ENCODE measurements around the gene FARP1. TPM values are rescaled to one million over a fixed set of nuclear protein-coding genes. Genes with fewer than 3 reads are reported as not detected.

FARP1 gene
- total and polyA plus RNA-seq, 2 of the 13 experiments (the other 11 are each of a cell fraction or from before 2014, with no cell fraction given) = 70.6 to 126 TPM

- TF ChIP-seq ZNF407 (CRISPR knock-in tag; IDR thresholded peaks at IDR 0.05; ENCODE audit: not compliant biosample characterization) (no peak), TFAP4 (IDR thresholded peaks at IDR 0.05; ENCODE audit: borderline replicate concordance, low read depth) (peak; percentile 44; the same call in 1 of the 2 replicates), ZNF777 (CRISPR knock-in tag; IDR thresholded peaks at IDR 0.05) (no peak), SRF (IDR thresholded peaks at IDR 0.05; ENCODE audit: low read depth, low read length) (no peak), ZNF746 (CRISPR knock-in tag; IDR thresholded peaks at IDR 0.05) (no peak), RBM22 (optimal IDR thresholded peaks at IDR 0.05; ENCODE audit: low read length) (no peak), RBFOX2 (IDR thresholded peaks at IDR 0.05; ENCODE audit: low read depth, low read length) (no peak), MIXL1 (CRISPR knock-in tag; IDR thresholded peaks at IDR 0.05) (no peak), RCOR2 (CRISPR knock-in tag; IDR thresholded peaks at IDR 0.05) (peak; percentile 55; the same call in 1 of the 2 replicates), ATF7-NPFF (CRISPR knock-in tag; IDR thresholded peaks at IDR 0.05; ENCODE audit: low read depth) (no peak), MAF1 (CRISPR knock-in tag; IDR thresholded peaks at IDR 0.05; ENCODE audit: borderline replicate concordance) (no peak), SMAD3 (CRISPR knock-in tag; IDR thresholded peaks at IDR 0.05) (0 out of 2 replicates have a peak, but pooled peaks have one; percentile 36), ZNF790 (CRISPR knock-in tag; IDR thresholded peaks at IDR 0.05; ENCODE audit: borderline replicate concordance) (no peak), RERE (CRISPR knock-in tag; IDR thresholded peaks at IDR 0.05; ENCODE audit: low read depth) (no peak), EEA1 (CRISPR knock-in tag; IDR thresholded peaks at IDR 0.05; ENCODE audit: borderline replicate concordance) (no peak), ZNF619 (CRISPR knock-in tag; IDR thresholded peaks at IDR 0.05) (no peak), ZNF136 (CRISPR knock-in tag; IDR thresholded peaks at IDR 0.05; ENCODE audit: low read depth) (no peak)
Observed at GRCh38 chr13:98293103-98293502, 150.2 kb downstream of the FARP1 start (continued).

Measured in HepG2 (cell line).